ENCODE results near the gene CALML3.

DNA sequence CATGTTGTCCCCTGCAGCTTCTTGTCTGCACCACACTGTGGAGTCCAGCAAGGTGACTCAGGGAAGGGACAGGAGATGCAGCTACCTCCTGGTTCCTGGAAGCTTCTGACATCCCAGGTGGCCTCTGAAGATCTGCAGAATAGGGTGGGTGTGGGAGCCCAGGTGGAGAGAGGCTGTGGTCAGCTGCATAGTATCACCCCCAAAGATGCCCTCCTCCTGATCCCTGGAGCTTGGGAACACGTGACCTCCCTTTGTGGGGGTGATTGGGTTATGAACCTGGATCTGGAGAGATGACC lies 25.4 kb downstream of the CALML3 start:
- TF ChIP-seq, protein P1, sequence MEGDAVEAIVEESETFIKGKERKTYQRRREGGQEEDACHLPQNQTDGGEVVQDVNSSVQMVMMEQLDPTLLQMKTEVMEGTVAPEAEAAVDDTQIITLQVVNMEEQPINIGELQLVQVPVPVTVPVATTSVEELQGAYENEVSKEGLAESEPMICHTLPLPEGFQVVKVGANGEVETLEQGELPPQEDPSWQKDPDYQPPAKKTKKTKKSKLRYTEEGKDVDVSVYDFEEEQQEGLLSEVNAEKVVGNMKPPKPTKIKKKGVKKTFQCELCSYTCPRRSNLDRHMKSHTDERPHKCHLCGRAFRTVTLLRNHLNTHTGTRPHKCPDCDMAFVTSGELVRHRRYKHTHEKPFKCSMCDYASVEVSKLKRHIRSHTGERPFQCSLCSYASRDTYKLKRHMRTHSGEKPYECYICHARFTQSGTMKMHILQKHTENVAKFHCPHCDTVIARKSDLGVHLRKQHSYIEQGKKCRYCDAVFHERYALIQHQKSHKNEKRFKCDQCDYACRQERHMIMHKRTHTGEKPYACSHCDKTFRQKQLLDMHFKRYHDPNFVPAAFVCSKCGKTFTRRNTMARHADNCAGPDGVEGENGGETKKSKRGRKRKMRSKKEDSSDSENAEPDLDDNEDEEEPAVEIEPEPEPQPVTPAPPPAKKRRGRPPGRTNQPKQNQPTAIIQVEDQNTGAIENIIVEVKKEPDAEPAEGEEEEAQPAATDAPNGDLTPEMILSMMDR (IDR thresholded peaks at IDR 0.05): no peak
- TF ChIP-seq EP300 (IDR thresholded peaks at IDR 0.05): no peak
- no peak for TF ChIP-seq POLR2A (IDR thresholded peaks at IDR 0.05)
